Gastroesophageal sphincter (tissue), 4 donors: ENCODE measurements around the gene CRTC3. TPM values are rescaled to one million over a fixed set of nuclear protein-coding genes. Genes with fewer than 3 reads are reported as not detected.

Experiments used
- ATAC-seq: fragments of 150-250 bp; one replicate; pipeline ENCODE4 v1.9.1; 2016; ENCODE audit warnings: mild to moderate bottlenecking, moderate library complexity
- H3K27ac ChIP-seq, 4 donors: fragments of 200-600 bp; sonication (generic) in 3 of 4; 1 replicate in 3 of 4; 2 replicates in 1 of 4; pipeline ENCODE4 v1.5.1; 2016 to 2019
- H3K27me3 ChIP-seq: fragments of 200-600 bp; sonication (generic); one replicate; pipeline ENCODE4 v1.5.1; 2019
- H3K36me3 ChIP-seq, 2 donors: fragments of 200-600 bp; sonication (generic); one replicate each; pipeline ENCODE4 v1.5.1; 2019; ENCODE audit warnings: control low read depth in 1 of 2
- H3K4me1 ChIP-seq, 3 donors: fragments of 200-600 bp; sonication (generic); 1 replicate in 2 of 3; 2 replicates in 1 of 3; pipeline ENCODE4 v1.5.1; 2016 to 2019; ENCODE audit warnings: control low read depth in 2 of 3
- H3K4me3 ChIP-seq, 2 donors: fragments of 200-600 bp; sonication (generic); one replicate each; pipeline ENCODE4 v1.5.1; 2019; ENCODE audit warnings: mild to moderate bottlenecking in 1 of 2, moderate library complexity in 1 of 2
- H3K9me3 ChIP-seq, 3 donors: fragments of 200-600 bp; sonication (generic); one replicate each; pipeline ENCODE4 v1.5.1; 2017 to 2019; ENCODE audit warnings: control low read depth in 2 of 3
- CTCF ChIP-seq, 4 experiments: fragments of 200-600 bp in 2 of 4; fragments of 450-650 bp in 2 of 4; sonication (generic) in 1 of 4; IDR thresholded peaks; one replicate each; pipeline ENCODE4 v1.5.1; 2017 to 2019; ENCODE audit warnings: antibody characterized with exemption in 4 of 4, mild to moderate bottlenecking in 2 of 4, moderate library complexity in 2 of 4
- EP300 ChIP-seq: sonication (generic); formaldehyde crosslinking; IDR thresholded peaks from one replicate; pipeline ENCODE4 v1.6.1; 2017; ENCODE audit warnings: antibody characterized with exemption, mild to moderate bottlenecking
- POLR2A ChIP-seq, 2 donors: fragments of 450-650 bp; IDR thresholded peaks; one replicate each; pipeline ENCODE4 v1.6.1; 2017; ENCODE audit warnings: antibody characterized with exemption in 2 of 2, mild to moderate bottlenecking in 2 of 2, moderate library complexity in 1 of 2
- POLR2AphosphoS5 ChIP-seq: sonication (generic); formaldehyde crosslinking; IDR thresholded peaks from one replicate; pipeline ENCODE4 v1.6.1; 2017; ENCODE audit warnings: antibody characterized with exemption
- WGBS, 2 donors: methylation state at CpG; one replicate each; pipeline ENCODE4 v1.1.5; 2018; ENCODE audit warnings: low coverage in 1 of 2; 5-methylcytosine and 5-hydroxymethylcytosine counted together
- total RNA-seq, 4 donors: library from RNA; depleted of rRNA; stranded (reverse); fragments of >200 nt; gene quantifications; one replicate each; pipeline ENCODE4 v1.1.0, GENCODE V29; 2016

CRTC3 gene
- total RNA-seq, 4 donors from 2014 or later: 44.5 to 68.6 (median 65.6) TPM

DNA sequence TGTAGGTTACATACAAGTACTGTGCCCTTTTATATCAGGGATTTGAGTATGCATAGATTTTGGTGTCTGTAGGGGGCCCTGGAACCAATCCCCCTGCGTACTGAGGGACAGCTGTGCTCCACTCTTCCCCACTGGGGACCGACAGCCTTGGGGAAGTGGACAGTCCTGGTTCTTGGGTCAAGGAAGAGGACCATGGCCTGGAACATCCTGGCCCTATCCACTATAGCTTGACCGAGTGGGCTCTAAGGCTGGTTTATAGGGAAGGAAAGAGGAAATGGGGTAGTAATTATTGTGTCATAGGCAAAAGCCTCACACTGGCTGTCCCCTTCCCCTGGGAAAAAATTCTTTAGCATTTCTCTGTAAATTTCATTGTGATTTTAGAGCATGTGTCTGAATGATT, 49.5 kb downstream of the CRTC3 start:
- 81% methylated on average over 3 of the region's 3 CpGs; no CpG with 5 or more reads in 1 of the 2 donors for WGBS, 2 donors
- TF ChIP-seq CTCF (IDR thresholded peaks at IDR 0.05): no peak
- no peak for TF ChIP-seq POLR2A (IDR thresholded peaks at IDR 0.05)
- TF ChIP-seq EP300: no peak
- no peak for TF ChIP-seq POLR2AphosphoS5
- Histone ChIP-seq H3K27ac (no peak overlapping the region), H3K9me3 (no peaks in the 10 kb centered on the region), H3K27me3 (no peaks in the 10 kb centered on the region), H3K4me1 (peaks cover 0 to 65% (median 7%) of the 10 kb centered on the region in 3 donors), H3K36me3 (no peaks in the 10 kb centered on the region), H3K4me3 (no peak overlapping the region)
- no peak for ATAC-seq

DNA sequence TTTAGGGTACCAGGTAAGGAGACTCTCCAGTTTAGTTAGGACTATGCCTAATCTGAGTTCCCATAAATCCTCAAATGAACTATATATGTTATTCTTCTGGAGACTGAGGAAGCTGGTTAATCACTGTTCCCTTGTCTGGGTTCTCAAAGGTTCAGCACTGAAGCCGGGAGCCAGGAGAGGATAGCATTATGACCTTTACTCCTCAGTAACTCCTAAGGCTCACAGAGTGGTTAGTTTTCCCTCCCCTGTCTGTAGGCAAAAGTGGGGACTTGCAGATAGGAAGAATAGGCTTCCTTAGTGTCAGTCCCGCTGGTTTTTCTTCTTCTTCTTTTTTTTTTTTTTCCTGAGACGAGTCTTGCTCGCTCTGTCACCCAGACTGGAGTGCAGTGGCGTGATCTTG, 50.4 kb downstream of the CRTC3 start:
- H3K36me3 ChIP-seq: no peaks in the 10 kb centered on the region
- peaks cover 0 to 66% (median 7%) of the 10 kb centered on the region in 3 donors for H3K4me1 ChIP-seq
- H3K9me3 ChIP-seq: no peaks in the 10 kb centered on the region
- WGBS, 2 donors: 51 to 67% methylated on average over 3 to 5 of the region's 5 CpGs
- H3K4me3 ChIP-seq: no peak overlapping the region
- no peaks in the 10 kb centered on the region for H3K27me3 ChIP-seq
- no peak for ATAC-seq
- no peak for TF ChIP-seq CTCF (IDR thresholded peaks at IDR 0.05)
- no peak for TF ChIP-seq POLR2AphosphoS5
- no peak for TF ChIP-seq EP300
- no peak for TF ChIP-seq POLR2A (IDR thresholded peaks at IDR 0.05)
- peak overlapping the region in 2 of 4 donors; percentile 3 to 11 for H3K27ac ChIP-seq

DNA sequence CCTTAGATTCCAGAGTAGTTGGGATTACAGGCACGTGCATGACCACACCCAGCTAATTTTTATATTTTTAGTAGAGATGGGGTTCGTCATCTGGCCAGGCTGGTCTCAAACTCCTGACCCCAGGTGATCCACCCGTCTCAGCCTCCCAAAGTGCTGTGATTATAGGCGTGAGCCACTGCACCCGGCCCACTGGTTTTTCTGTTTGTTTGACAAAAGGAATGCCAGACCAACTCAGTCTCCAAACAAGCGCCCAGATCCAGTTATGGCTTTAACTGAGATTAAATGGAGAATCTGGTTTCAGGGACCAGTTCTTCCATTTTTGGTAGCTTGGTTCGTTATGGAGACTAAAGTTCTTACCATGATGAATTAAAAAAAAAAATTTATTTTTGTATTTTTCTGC, 50.8 kb downstream of the CRTC3 start:
- no peak overlapping the region for H3K4me3 ChIP-seq
- H3K36me3 ChIP-seq: no peaks in the 10 kb centered on the region
- 74 to 76% methylated on average over 5 to 7 of the region's 7 CpGs for WGBS, 2 donors
- TF ChIP-seq POLR2A (IDR thresholded peaks at IDR 0.05) (no peak), POLR2AphosphoS5 (no peak), EP300 (no peak), CTCF (IDR thresholded peaks at IDR 0.05) (no peak)
- peak overlapping the region in 2 of 4 donors; percentile 3 to 11 for H3K27ac ChIP-seq
- H3K4me1 ChIP-seq: peaks cover 0 to 66% (median 7%) of the 10 kb centered on the region in 3 donors
- H3K27me3 ChIP-seq: no peaks in the 10 kb centered on the region
- H3K9me3 ChIP-seq: no peaks in the 10 kb centered on the region
- ATAC-seq: no peak

- Histone ChIP-seq H3K4me3 (no peak overlapping the region), H3K36me3 (no peaks in the 10 kb centered on the region), H3K4me1 (peaks cover 0 to 70% (median 7%) of the 10 kb centered on the region in 3 donors), H3K27me3 (no peaks in the 10 kb centered on the region), H3K9me3 (no peaks in the 10 kb centered on the region), H3K27ac (peak overlapping the region in 3 of 4 donors; percentile 11 to 50 (median 20))
- 78 to 81% methylated on average over 3 of the region's 3 CpGs for WGBS, 2 donors
- TF ChIP-seq POLR2A (IDR thresholded peaks at IDR 0.05) (no peak), POLR2AphosphoS5 (no peak), CTCF (IDR thresholded peaks at IDR 0.05) (no peak), EP300 (no peak)
- no peak for ATAC-seq
Observed at GRCh38 chr15:90580946-90581345, 51.2 kb downstream of the CRTC3 start.

DNA sequence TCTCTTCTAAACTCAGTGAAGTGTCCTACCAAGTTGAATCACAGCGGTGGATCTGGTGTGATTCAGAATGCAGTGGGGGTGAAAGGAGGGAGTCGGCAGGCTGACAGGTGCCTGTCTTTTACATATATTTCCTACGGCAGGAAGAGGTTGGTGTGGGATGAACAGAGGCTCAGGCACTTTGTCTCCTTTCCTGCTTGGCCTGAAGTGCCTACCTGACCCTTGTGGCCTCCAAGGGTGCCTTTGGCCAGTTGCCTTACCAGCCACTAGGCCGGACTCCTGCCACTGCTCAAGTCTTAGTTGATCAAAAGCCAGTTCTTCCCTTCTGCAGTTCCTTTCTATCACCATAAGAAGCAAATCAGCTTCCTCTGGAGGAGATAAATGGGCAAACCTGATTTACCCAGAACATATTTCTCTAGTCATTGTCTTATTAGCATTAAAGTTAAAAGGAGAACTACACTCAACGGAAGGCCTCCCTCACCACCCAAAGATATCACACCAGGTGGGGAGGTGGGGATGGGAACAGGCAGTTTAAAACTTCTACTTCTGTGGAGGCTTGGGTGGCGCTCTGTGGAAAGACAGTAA, 52.1 kb downstream of the CRTC3 start:
- no peaks in the 10 kb centered on the region for H3K36me3 ChIP-seq

More for the DNA sequence above, 52.1 kb downstream of the CRTC3 start:
- H3K27ac ChIP-seq: peak overlapping the region in 3 of 4 donors; percentile 11 to 58 (median 50)
- H3K9me3 ChIP-seq: no peaks in the 10 kb centered on the region
- WGBS, 2 donors: 71 to 86% methylated on average over 1 to 5 of the region's 6 CpGs
- TF ChIP-seq POLR2A (IDR thresholded peaks at IDR 0.05): no peak
- peaks cover 0 to 72% (median 7%) of the 10 kb centered on the region in 3 donors for H3K4me1 ChIP-seq
- no peak for ATAC-seq
- no peak overlapping the region for H3K4me3 ChIP-seq
- no peaks in the 10 kb centered on the region for H3K27me3 ChIP-seq
